Sigmoid colon (tissue), 7 donors: ENCODE data around the gene ZNF518B. TPM values are rescaled to one million over a fixed set of nuclear protein-coding genes. Genes with fewer than 3 reads are reported as not detected.

ENCODE experiments used
- DNase-seq: peaks from one replicate; pipeline ENCODE4 v3.0.0-alpha.2; 2019
- H3K27ac ChIP-seq, 4 donors: fragments of 200-600 bp; sonication (generic); one replicate each; pipeline ENCODE4 v1.5.1; 2016 to 2019; ENCODE audit warnings: mild to moderate bottlenecking in 1 of 4
- H3K27me3 ChIP-seq, 3 donors: fragments of 200-600 bp; sonication (generic); one replicate each; pipeline ENCODE4 v1.5.1; 2019; ENCODE audit warnings: mild to moderate bottlenecking in 1 of 3
- H3K36me3 ChIP-seq, 4 donors: fragments of 200-600 bp; sonication (generic); one replicate each; pipeline ENCODE4 v1.5.1; 2016 to 2019
- H3K4me1 ChIP-seq, 4 donors: fragments of 200-600 bp; sonication (generic); one replicate each; pipeline ENCODE4 v1.5.1; 2017 to 2019
- H3K4me3 ChIP-seq, 4 donors: fragments of 200-600 bp; sonication (generic); one replicate each; pipeline ENCODE4 v1.5.1; 2017 to 2019; ENCODE audit warnings: mild to moderate bottlenecking in 2 of 4, moderate library complexity in 1 of 4
- H3K9me3 ChIP-seq, 4 donors: fragments of 200-600 bp in 3 of 4; sonication (generic) in 3 of 4; one replicate each; pipeline versions ENCODE4 v1.5.1 to v1.6.1; 2013 to 2019
- EP300 ChIP-seq, 4 donors: sonication (generic); formaldehyde crosslinking; IDR thresholded peaks; one replicate each; pipeline ENCODE4 v1.6.1; 2017; ENCODE audit warnings: antibody characterized with exemption in 4 of 4
- POLR2A ChIP-seq, 2 donors: fragments of 450-650 bp; IDR thresholded peaks; one replicate each; pipeline ENCODE4 v1.6.1; 2016; ENCODE audit warnings: antibody characterized with exemption in 2 of 2, mild to moderate bottlenecking in 2 of 2, moderate library complexity in 2 of 2
- POLR2AphosphoS5 ChIP-seq, 4 donors: sonication (generic); formaldehyde crosslinking; IDR thresholded peaks; one replicate each; pipeline ENCODE4 v1.6.1; 2017; ENCODE audit warnings: antibody characterized with exemption in 4 of 4
- WGBS, 2 donors: extraction: QIAGEN DNeasy Blood & Tissue Kit; methylation state at CpG; one replicate each; pipeline ENCODE4 v1.1.7; 2013; 5-methylcytosine and 5-hydroxymethylcytosine counted together
- intact Hi-C: fragments of 100-400 bp; cut with DNase I; formaldehyde crosslinking; loops from one replicate; pipeline ENCODE4 v1.15.1; 2023
- polyA plus RNA-seq, 3 donors: library from polyadenylated mRNA; stranded (reverse); fragments of 200-250 nt; gene quantifications; one replicate each; pipeline ENCODE4 v1.2.3, GENCODE V29; 2013
- total RNA-seq, 4 donors: library from RNA; depleted of rRNA; stranded (reverse); fragments of >200 nt; gene quantifications; one replicate each; pipeline ENCODE4 v1.1.0, GENCODE V29; 2016
- TF ChIP-seq, protein P1 (sequence below), 4 experiments: fragments of 450-650 bp in 3 of 4; fragments of 200-600 bp in 1 of 4; IDR thresholded peaks; one replicate each; pipeline ENCODE4 v1.5.1; 2016 to 2019; ENCODE audit warnings: antibody characterized with exemption in 4 of 4, mild to moderate bottlenecking in 3 of 4, moderate library complexity in 2 of 4
- donor health status: healthy with polysubstance abuse.
- donor health status: Bipolar disorder and iron deficiency.
- donor health status: healthy.

Gene ZNF518B
- total and polyA plus RNA-seq, 7 donors: 4.6 to 46.0 (median 20.0) TPM

DNA sequence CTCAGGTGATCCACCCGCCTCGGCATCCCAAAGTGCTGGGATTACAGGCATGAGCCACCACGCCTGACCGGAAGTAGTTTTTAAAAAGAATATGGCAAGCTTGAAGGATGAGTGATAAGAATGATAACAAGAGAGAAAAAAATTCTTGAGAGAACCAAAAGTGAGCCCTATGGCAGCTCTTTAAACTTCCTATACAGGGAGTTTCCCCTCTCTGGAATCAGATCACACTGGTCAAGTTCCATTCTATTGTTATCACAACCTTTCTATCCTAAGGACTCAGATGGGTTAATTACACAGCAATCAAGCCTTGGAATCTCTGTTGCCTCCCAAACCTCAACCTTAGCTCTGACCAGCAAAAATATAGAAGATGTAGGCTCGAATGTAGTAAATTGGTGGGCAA, 33.8 kb upstream of the ZNF518B start:
- Histone ChIP-seq H3K27ac (no peak overlapping the region), H3K9me3 (no peaks in the 10 kb centered on the region), H3K4me1 (no peaks in the 10 kb centered on the region), H3K36me3 (no peaks in the 10 kb centered on the region), H3K4me3 (no peak overlapping the region), H3K27me3 (peaks cover 0 to 7% (median 0%) of the 10 kb centered on the region in 3 donors)
- TF ChIP-seq POLR2AphosphoS5 (IDR thresholded peaks at IDR 0.05): no peak
- TF ChIP-seq POLR2A (IDR thresholded peaks at IDR 0.05): no peak
- TF ChIP-seq, protein P1, sequence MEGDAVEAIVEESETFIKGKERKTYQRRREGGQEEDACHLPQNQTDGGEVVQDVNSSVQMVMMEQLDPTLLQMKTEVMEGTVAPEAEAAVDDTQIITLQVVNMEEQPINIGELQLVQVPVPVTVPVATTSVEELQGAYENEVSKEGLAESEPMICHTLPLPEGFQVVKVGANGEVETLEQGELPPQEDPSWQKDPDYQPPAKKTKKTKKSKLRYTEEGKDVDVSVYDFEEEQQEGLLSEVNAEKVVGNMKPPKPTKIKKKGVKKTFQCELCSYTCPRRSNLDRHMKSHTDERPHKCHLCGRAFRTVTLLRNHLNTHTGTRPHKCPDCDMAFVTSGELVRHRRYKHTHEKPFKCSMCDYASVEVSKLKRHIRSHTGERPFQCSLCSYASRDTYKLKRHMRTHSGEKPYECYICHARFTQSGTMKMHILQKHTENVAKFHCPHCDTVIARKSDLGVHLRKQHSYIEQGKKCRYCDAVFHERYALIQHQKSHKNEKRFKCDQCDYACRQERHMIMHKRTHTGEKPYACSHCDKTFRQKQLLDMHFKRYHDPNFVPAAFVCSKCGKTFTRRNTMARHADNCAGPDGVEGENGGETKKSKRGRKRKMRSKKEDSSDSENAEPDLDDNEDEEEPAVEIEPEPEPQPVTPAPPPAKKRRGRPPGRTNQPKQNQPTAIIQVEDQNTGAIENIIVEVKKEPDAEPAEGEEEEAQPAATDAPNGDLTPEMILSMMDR (IDR thresholded peaks at IDR 0.05): no peak
- TF ChIP-seq EP300 (IDR thresholded peaks at IDR 0.05): no peak
- intact Hi-C loops: no loop called here
- no peak for DNase-seq
- WGBS, 2 donors: 93 to 94% methylated on average over 5 of the region's 5 CpGs

DNA sequence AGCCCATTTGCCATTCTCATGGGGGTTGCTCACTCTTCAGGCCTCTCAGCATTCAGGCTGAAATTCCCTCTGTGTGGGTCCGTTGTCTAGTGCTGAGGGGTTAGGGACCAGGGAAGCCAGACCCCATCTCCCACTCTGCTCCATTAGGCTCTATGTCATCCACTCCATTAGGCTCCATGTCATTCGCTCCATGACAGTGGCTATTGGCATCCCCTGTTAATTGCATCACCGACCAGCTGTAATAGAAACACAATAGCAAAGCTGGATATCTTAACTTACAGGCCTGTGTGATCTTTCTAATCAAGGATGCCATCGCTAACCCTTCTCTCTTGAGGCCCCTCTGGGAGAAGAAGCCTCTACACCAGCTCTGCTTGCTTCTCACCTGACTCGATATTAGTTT, 25.7 kb upstream of the ZNF518B start:
- WGBS, 2 donors: 72 to 76% methylated on average over 5 of the region's 5 CpGs

DNA sequence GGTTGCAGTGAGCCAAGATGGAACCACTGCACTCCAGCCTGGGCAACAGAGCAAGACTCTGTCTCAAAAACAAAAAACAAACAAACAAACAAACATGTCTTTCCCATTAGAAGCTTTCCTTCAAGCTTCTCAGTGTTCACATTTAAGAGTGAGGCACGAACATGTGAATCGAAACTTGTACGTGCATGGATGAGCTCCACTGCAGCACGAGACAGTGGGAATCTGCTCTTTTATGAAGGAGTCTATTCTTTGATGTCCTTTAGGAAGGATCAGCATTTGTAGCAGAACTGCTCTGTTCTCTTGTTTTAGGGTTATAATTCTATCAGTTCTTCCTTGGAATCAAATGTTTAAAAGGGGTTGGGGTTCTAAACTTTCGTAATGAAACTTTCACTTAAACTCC, 23.4 kb upstream of the ZNF518B start:
- no peak for DNase-seq
- no peak for TF ChIP-seq POLR2A (IDR thresholded peaks at IDR 0.05)
- no peak for TF ChIP-seq POLR2AphosphoS5 (IDR thresholded peaks at IDR 0.05)
- TF ChIP-seq, protein P1 (IDR thresholded peaks at IDR 0.05): no peak
- WGBS, 2 donors: 87% methylated on average over 5 of the region's 5 CpGs
- Histone ChIP-seq H3K27ac (no peak overlapping the region), H3K27me3 (no peaks in the 10 kb centered on the region), H3K4me3 (no peak overlapping the region), H3K9me3 (no peaks in the 10 kb centered on the region), H3K4me1 (no peaks in the 10 kb centered on the region), H3K36me3 (no peaks in the 10 kb centered on the region)
- intact Hi-C loops: no loop called here

More for the DNA sequence above, 25.7 kb upstream of the ZNF518B start:
- Histone ChIP-seq H3K4me3 (no peak overlapping the region), H3K9me3 (no peaks in the 10 kb centered on the region), H3K4me1 (no peaks in the 10 kb centered on the region), H3K36me3 (no peaks in the 10 kb centered on the region), H3K27me3 (no peaks in the 10 kb centered on the region), H3K27ac (no peak overlapping the region)
- no peak for DNase-seq
- intact Hi-C loops: no loop called here
- TF ChIP-seq, protein P1 (IDR thresholded peaks at IDR 0.05): no peak
- TF ChIP-seq POLR2AphosphoS5 (IDR thresholded peaks at IDR 0.05) (no peak), POLR2A (IDR thresholded peaks at IDR 0.05) (no peak), EP300 (IDR thresholded peaks at IDR 0.05) (no peak)

DNA sequence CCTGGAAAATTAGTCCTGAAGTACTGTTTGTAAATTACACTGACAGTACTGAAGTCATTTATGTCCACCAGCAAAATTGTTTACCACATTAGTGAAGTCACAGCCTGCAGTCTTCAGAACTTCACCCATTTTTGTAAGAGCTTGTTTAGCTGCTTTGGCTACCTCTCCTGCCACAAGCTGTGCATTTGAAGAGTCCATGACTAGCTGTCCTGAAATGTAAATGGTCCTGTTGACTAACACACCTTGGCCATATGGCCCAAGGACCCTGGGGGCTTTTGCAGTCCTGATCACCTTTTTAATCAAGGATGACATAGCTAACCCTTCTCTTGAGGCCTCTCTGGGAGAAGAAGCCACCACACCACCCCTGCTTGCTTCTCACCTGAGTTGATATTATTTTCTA, 21.4 kb upstream of the ZNF518B start:
- Histone ChIP-seq H3K4me1 (no peaks in the 10 kb centered on the region), H3K4me3 (no peak overlapping the region), H3K9me3 (no peaks in the 10 kb centered on the region), H3K27ac (no peak overlapping the region), H3K36me3 (no peaks in the 10 kb centered on the region), H3K27me3 (no peaks in the 10 kb centered on the region)
- intact Hi-C loops: no loop called here
- DNase-seq: no peak
- TF ChIP-seq, protein P1 (IDR thresholded peaks at IDR 0.05): no peak
- TF ChIP-seq POLR2A (IDR thresholded peaks at IDR 0.05): no peak
- TF ChIP-seq POLR2AphosphoS5 (IDR thresholded peaks at IDR 0.05): no peak
- no peak for TF ChIP-seq EP300 (IDR thresholded peaks at IDR 0.05)

DNA sequence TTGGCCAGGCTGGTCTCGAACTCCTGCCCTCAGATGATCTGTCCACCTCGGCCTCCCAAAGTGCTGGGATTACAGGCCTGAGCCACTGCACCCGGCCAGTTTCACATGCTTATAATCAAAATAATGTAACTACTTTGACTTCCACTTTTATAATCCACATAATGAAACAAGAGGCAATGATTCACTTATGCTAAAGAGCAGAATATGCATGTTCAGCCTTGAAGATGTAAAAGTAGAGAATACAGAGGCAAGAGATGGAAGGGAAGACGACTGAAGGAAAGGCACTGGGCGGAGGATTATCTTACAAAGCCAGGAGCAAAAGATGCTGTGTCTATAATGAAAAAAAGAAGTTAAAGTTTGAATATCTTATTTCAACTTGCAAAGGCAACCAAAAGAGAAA, 13.3 kb upstream of the ZNF518B start:
- Histone ChIP-seq H3K27me3 (peaks cover 0 to 8% (median 1%) of the 10 kb centered on the region in 3 donors), H3K9me3 (no peaks in the 10 kb centered on the region), H3K4me1 (no peaks in the 10 kb centered on the region), H3K27ac (no peak overlapping the region), H3K4me3 (no peak overlapping the region), H3K36me3 (no peaks in the 10 kb centered on the region)
- DNase-seq: no peak
- whole genome bisulfite sequencing, 2 donors: 86 to 87% methylated on average over 5 of the region's 5 CpGs
- intact Hi-C loops: no loop called here
- TF ChIP-seq POLR2AphosphoS5 (IDR thresholded peaks at IDR 0.05): no peak
- no peak for TF ChIP-seq POLR2A (IDR thresholded peaks at IDR 0.05)
- TF ChIP-seq, protein P1 (IDR thresholded peaks at IDR 0.05): no peak
- no peak for TF ChIP-seq EP300 (IDR thresholded peaks at IDR 0.05)
